ENCODE measurements around the gene UBE2H. TPM values are rescaled to one million over a fixed set of nuclear protein-coding genes. Genes with fewer than 3 reads are reported as not detected.

The UBE2H gene
- total RNA-seq, 4 donors from 2014 or later, result 68.3 to 123 (median 91.4) TPM

- Histone ChIP-seq H3K36me3 (peaks cover 0 to 4% (median 0%) of the 10 kb centered on the region in 4 donors), H3K9me3 (no peaks in the 10 kb centered on the region), H3K27me3 (no peaks in the 10 kb centered on the region), H3K4me3 (no peak overlapping the region), H3K4me1 (peaks cover 37 to 46% (median 39%) of the 10 kb centered on the region in 4 donors), H3K27ac (replicated peaks in 1 of 4) (no peak overlapping the region)
- 88% methylated on average over 5 of the region's 5 CpGs for WGBS
- TF ChIP-seq EP300 (IDR thresholded peaks at IDR 0.05), result no peak
- no peak for TF ChIP-seq POLR2A (IDR thresholded peaks at IDR 0.05; ENCODE audit: low read depth)
- TF ChIP-seq CTCF (IDR thresholded peaks at IDR 0.05), result no peak
- TF ChIP-seq POLR2AphosphoS5 (IDR thresholded peaks at IDR 0.05), result no peak
- intact Hi-C loops (cut with DNase I), result no loop called here
- no peak for DNase-seq (ENCODE audit: extremely low spot score)
Measured at GRCh38 chr7:129851174-129851573, 101.6 kb downstream of the UBE2H start.

- Histone ChIP-seq H3K27me3 (no peaks in the 10 kb centered on the region), H3K4me1 (peaks cover 35 to 50% (median 40%) of the 10 kb centered on the region in 4 donors), H3K36me3 (no peaks in the 10 kb centered on the region), H3K4me3 (no peak overlapping the region), H3K9me3 (no peaks in the 10 kb centered on the region), H3K27ac (replicated peaks in 1 of 4) (no peak overlapping the region)
- 83% methylated on average over 2 of the region's 2 CpGs for WGBS
- intact Hi-C loops (cut with DNase I), result no loop called here
- no peak for DNase-seq (ENCODE audit: extremely low spot score)
- TF ChIP-seq CTCF (IDR thresholded peaks at IDR 0.05), result no peak
- TF ChIP-seq POLR2A (IDR thresholded peaks at IDR 0.05; ENCODE audit: low read depth), result no peak
- no peak for TF ChIP-seq POLR2AphosphoS5 (IDR thresholded peaks at IDR 0.05)
- TF ChIP-seq EP300 (IDR thresholded peaks at IDR 0.05), result no peak
Measured at GRCh38 chr7:129848436-129848835, 104.3 kb downstream of the UBE2H start.

- no peak overlapping the region for H3K27ac ChIP-seq (replicated peaks in 1 of 4)
- H3K9me3 ChIP-seq, result no peaks in the 10 kb centered on the region
- H3K36me3 ChIP-seq, result no peaks in the 10 kb centered on the region
- no peaks in the 10 kb centered on the region for H3K27me3 ChIP-seq
- intact Hi-C loops (cut with DNase I), result no loop called here
- 94% methylated on average over 1 of the region's 1 CpG for WGBS
- DNase-seq (ENCODE audit: extremely low spot score), result no peak
- H3K4me1 ChIP-seq, result peaks cover 30 to 48% (median 38%) of the 10 kb centered on the region in 4 donors
- H3K4me3 ChIP-seq, result no peak overlapping the region
- TF ChIP-seq EP300 (IDR thresholded peaks at IDR 0.05) (no peak), POLR2AphosphoS5 (IDR thresholded peaks at IDR 0.05) (no peak), CTCF (IDR thresholded peaks at IDR 0.05) (no peak), POLR2A (IDR thresholded peaks at IDR 0.05; ENCODE audit: low read depth) (no peak)
Measured at GRCh38 chr7:129845972-129846327, 106.8 kb downstream of the UBE2H start.

- no peaks in the 10 kb centered on the region for H3K36me3 ChIP-seq
- peaks cover 36 to 54% (median 42%) of the 10 kb centered on the region in 4 donors for H3K4me1 ChIP-seq
- DNase-seq (ENCODE audit: extremely low spot score), result no peak
- TF ChIP-seq CTCF (IDR thresholded peaks at IDR 0.05) (no peak), EP300 (IDR thresholded peaks at IDR 0.05) (no peak), POLR2A (IDR thresholded peaks at IDR 0.05; ENCODE audit: low read depth) (no peak)
- no peak overlapping the region for H3K4me3 ChIP-seq
- H3K27me3 ChIP-seq, result no peaks in the 10 kb centered on the region
- no peak overlapping the region for H3K27ac ChIP-seq (replicated peaks in 1 of 4)
- intact Hi-C loops (cut with DNase I), result no loop called here
- H3K9me3 ChIP-seq, result no peaks in the 10 kb centered on the region
- 73% methylated on average over 3 of the region's 3 CpGs for WGBS
Measured at GRCh38 chr7:129845178-129845971, 107.4 kb downstream of the UBE2H start.
